HG02642 (cell line): ENCODE measurements around the gene PTPRM.
"Not testable (repeated sequence)": the region's sequence is repeated elsewhere in the genome, so short reads cannot be mapped to it uniquely, and the experiment has no call there.

Experiments used
- ATAC-seq: cut with Tn5 transposase; IDR thresholded peaks from one replicate; pipeline ENCODE4 v1.9.1; 2021; ENCODE audit warnings: mild to moderate bottlenecking; ENCODE audit not compliant: unreplicated experiment, poor library complexity

The PTPRM gene

GRCh38 chr18:7958897-7959146 is 391.7 kb downstream of the PTPRM start:
- no peak for ATAC-seq

- ATAC-seq, result not testable (repeated sequence)
These were observed 399.6 kb downstream of the PTPRM start for GRCh38 chr18:7966682-7967081.

- ATAC-seq, result no peak
These were observed 407.2 kb downstream of the PTPRM start for GRCh38 chr18:7974200-7974874.

- ATAC-seq, result no peak
These were observed 410.8 kb downstream of the PTPRM start for GRCh38 chr18:7977897-7978296.

GRCh38 chr18:7978834-7979233 is 411.7 kb downstream of the PTPRM start:
- ATAC-seq, result no peak

- ATAC-seq, result no peak
These were observed 412.6 kb downstream of the PTPRM start for GRCh38 chr18:7979714-7980113.

- no peak for ATAC-seq
These were observed 413.0 kb downstream of the PTPRM start for GRCh38 chr18:7980136-7980535.

GRCh38 chr18:7980656-7981055 is 413.5 kb downstream of the PTPRM start:
- ATAC-seq, result no peak

GRCh38 chr18:7982216-7982615 is 415.1 kb downstream of the PTPRM start:
- no peak for ATAC-seq

- ATAC-seq, result no peak
These were observed 420.3 kb downstream of the PTPRM start for GRCh38 chr18:7987284-7987976.

- ATAC-seq, result no peak
These were observed 423.6 kb downstream of the PTPRM start for GRCh38 chr18:7990670-7991069.

GRCh38 chr18:8001711-8002301 is 434.7 kb downstream of the PTPRM start:
- ATAC-seq, result no peak

GRCh38 chr18:8003878-8004675 is 437.0 kb downstream of the PTPRM start:
- ATAC-seq, result no peak

- no peak for ATAC-seq
These were observed 437.7 kb downstream of the PTPRM start for GRCh38 chr18:8004792-8005191.

- ATAC-seq, result no peak
These were observed 438.9 kb downstream of the PTPRM start for GRCh38 chr18:8005870-8006569.

GRCh38 chr18:8006979-8007378 is 439.9 kb downstream of the PTPRM start:
- ATAC-seq, result no peak

GRCh38 chr18:8008033-8008432 is 440.9 kb downstream of the PTPRM start:
- no peak for ATAC-seq

GRCh38 chr18:8011361-8011760 is 444.2 kb downstream of the PTPRM start:
- ATAC-seq, result no peak

GRCh38 chr18:8011906-8012305 is 444.8 kb downstream of the PTPRM start:
- no peak for ATAC-seq

- no peak for ATAC-seq
These were observed 451.7 kb downstream of the PTPRM start for GRCh38 chr18:8018701-8019331.
